CD14-positive monocyte (primary cell): ENCODE results near the gene ZNF536. TPM values are rescaled to one million over a fixed set of nuclear protein-coding genes. Genes with fewer than 3 reads are reported as not detected.

ENCODE experiments used
- DNase-seq, 3 donors: peaks; one replicate each; pipeline ENCODE4 v3.0.0-alpha.2; 2011 to 2022
- H2AFZ ChIP-seq: 2 replicates; pipeline ENCODE4 v1.6.0; 2012; ENCODE audit warnings: mild to moderate bottlenecking, low read depth, low read length, inconsistent platforms; ENCODE audit not compliant: insufficient read depth, poor library complexity, severe bottlenecking
- H3K27ac ChIP-seq, 2 donors: 1 replicate in 1 of 2; 2 replicates in 1 of 2; pipeline ENCODE4 v1.5.1; 2012 to 2013; ENCODE audit warnings: low read length in 2 of 2, control low read depth in 1 of 2, inconsistent platforms in 1 of 2, low read depth in 1 of 2, mild to moderate bottlenecking in 1 of 2
- H3K27me3 ChIP-seq, 2 donors: one replicate each; pipeline versions ENCODE4 v1.6.0 to v1.6.1; 2011 to 2013; ENCODE audit warnings: low read length in 2 of 2; ENCODE audit not compliant: control insufficient read depth in 2 of 2, insufficient read depth in 2 of 2
- H3K36me3 ChIP-seq, 2 donors: replicated peaks in 1 of 2; 1 replicate in 1 of 2; 2 replicates in 1 of 2; pipeline versions ENCODE4 v1.5.1 to v1.6.1; 2012 to 2013; ENCODE audit warnings: low read length in 2 of 2, control low read depth in 1 of 2, inconsistent platforms in 1 of 2, mild to moderate bottlenecking in 1 of 2; ENCODE audit not compliant: insufficient read depth in 2 of 2, control insufficient read depth in 1 of 2
- H3K4me1 ChIP-seq, 2 donors: 1 replicate in 1 of 2; 2 replicates in 1 of 2; pipeline versions ENCODE4 v1.5.1 to v1.6.1; 2012 to 2013; ENCODE audit warnings: low read length in 2 of 2, control low read depth in 1 of 2, inconsistent platforms in 1 of 2, mild to moderate bottlenecking in 1 of 2, moderate library complexity in 1 of 2; ENCODE audit not compliant: insufficient read depth in 2 of 2, control insufficient read depth in 1 of 2
- H3K4me2 ChIP-seq: replicated peaks from 2 replicates; pipeline ENCODE3; 2012; ENCODE audit warnings: low read length, moderate library complexity, mild to moderate bottlenecking; ENCODE audit not compliant: poor library complexity, severe bottlenecking; ENCODE audit errors: extremely low read depth
- H3K4me3 ChIP-seq, 3 experiments: fragments of 200-600 bp in 1 of 3; sonication (generic) in 1 of 3; replicated peaks in 1 of 3; 1 replicate in 2 of 3; 2 replicates in 1 of 3; pipeline ENCODE4 v1.5.1; 2011 to 2013; ENCODE audit warnings: low read length in 3 of 3, mild to moderate bottlenecking in 3 of 3, control low read depth in 2 of 3, low read depth in 2 of 3, inconsistent platforms in 1 of 3, moderate library complexity in 1 of 3
- H3K79me2 ChIP-seq: 2 replicates; pipeline ENCODE4 v1.6.0; 2012; ENCODE audit warnings: mild to moderate bottlenecking, control low read depth, inconsistent platforms, low read length, moderate library complexity; ENCODE audit not compliant: insufficient read depth
- H3K9ac ChIP-seq: 2 replicates; pipeline ENCODE4 v1.6.0; 2017; ENCODE audit warnings: low read length, mild to moderate bottlenecking; ENCODE audit not compliant: insufficient read depth, poor library complexity, severe bottlenecking
- H3K9me3 ChIP-seq, 2 donors: replicated peaks in 1 of 2; 1 replicate in 1 of 2; 2 replicates in 1 of 2; pipeline versions ENCODE4 v1.5.1 to v1.6.1; 2012 to 2013; ENCODE audit warnings: low read length in 2 of 2, control low read depth in 1 of 2; ENCODE audit not compliant: control insufficient read depth in 1 of 2, insufficient read depth in 1 of 2
- H4K20me1 ChIP-seq: 2 replicates; pipeline ENCODE4 v1.6.0; 2012; ENCODE audit warnings: mild to moderate bottlenecking, low read length, control low read depth, moderate library complexity; ENCODE audit not compliant: insufficient read depth
- H3K27ac Mint-ChIP-seq, 7 donors: one replicate each; pipeline ENCODE4 v1.8.0; 2020; ENCODE audit warnings: mild to moderate bottlenecking in 7 of 7, mixed read lengths in 7 of 7, moderate library complexity in 6 of 7, inconsistent platforms in 2 of 7
- H3K27me3 Mint-ChIP-seq, 3 donors: one replicate each; pipeline ENCODE4 v1.8.0; 2021 to 2022; ENCODE audit warnings: low read depth in 3 of 3, mild to moderate bottlenecking in 3 of 3, mixed read lengths in 3 of 3, moderate library complexity in 3 of 3, inconsistent platforms in 1 of 3
- H3K36me3 Mint-ChIP-seq, 2 donors: one replicate each; pipeline ENCODE4 v1.8.0; 2020; ENCODE audit warnings: mixed read lengths in 2 of 2, inconsistent platforms in 1 of 2, mild to moderate bottlenecking in 1 of 2
- H3K4me1 Mint-ChIP-seq: one replicate; pipeline ENCODE4 v1.8.0; 2020; ENCODE audit warnings: mild to moderate bottlenecking, mixed read lengths
- H3K4me3 Mint-ChIP-seq, 2 donors: one replicate each; pipeline ENCODE4 v1.8.0; 2020; ENCODE audit warnings: mild to moderate bottlenecking in 2 of 2, mixed read lengths in 2 of 2, moderate library complexity in 1 of 2
- H3K9me3 Mint-ChIP-seq, 7 donors: one replicate each; pipeline ENCODE4 v1.8.0; 2020 to 2022; ENCODE audit warnings: mixed read lengths in 7 of 7, mild to moderate bottlenecking in 6 of 7, moderate library complexity in 6 of 7, inconsistent platforms in 2 of 7
- WGBS: methylation state at CpG from one replicate; pipeline ENCODE4 v1.1.5; 2013; ENCODE audit warnings: missing lambda C conversion rate; ENCODE audit not compliant: insufficient coverage; 5-methylcytosine and 5-hydroxymethylcytosine counted together
- intact Hi-C, 2 donors: fragments of 100-400 bp; cut with micrococcal nuclease; formaldehyde crosslinking; loops; one replicate each; pipeline versions ENCODE4 v1.15.0 to v1.15.1; 2023
- polyA plus RNA-seq, 3 donors: library from polyadenylated mRNA; depleted of rRNA in 1 of 3; unstranded in 2 of 3; stranded (reverse) in 1 of 3; fragments of 300-500 nt in 2 of 3; fragments of >200 nt in 1 of 3; fragmentation: Illumina TruSeq in 2 of 3; gene quantifications; 1 replicate in 2 of 3; 2 replicates in 1 of 3; pipeline ENCODE4 v1.2.3, GENCODE V29; 2012 to 2021
- TF ChIP-seq, protein P1 (sequence below): fragments of 200-600 bp; IDR thresholded peaks from one replicate; pipeline ENCODE4 v1.8.0; 2022; ENCODE audit warnings: antibody characterized with exemption, mild to moderate bottlenecking

Gene ZNF536
- polyA plus RNA-seq, 3 donors: not detected

DNA sequence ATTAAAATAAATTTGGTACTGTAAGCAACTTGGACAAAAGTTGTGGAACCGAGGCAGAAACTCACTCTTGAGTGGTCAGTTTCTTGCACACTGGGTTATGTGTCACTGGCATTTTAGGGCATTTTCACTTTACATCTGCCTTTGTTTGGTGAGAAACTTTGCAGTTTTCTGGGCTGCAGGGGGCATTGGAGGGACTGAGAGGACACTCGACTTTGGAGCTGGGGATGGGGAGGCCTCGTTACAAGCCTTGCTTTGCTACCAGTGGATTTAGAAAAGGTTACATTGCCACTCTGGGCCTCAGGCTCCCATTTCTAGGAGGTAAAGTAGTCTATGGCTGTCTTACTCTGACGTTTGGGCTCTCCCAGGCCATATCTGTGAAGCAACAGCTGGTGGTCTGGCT, 41.9 kb upstream of the ZNF536 start:
- no peak overlapping the region for H3K27ac ChIP-seq
- TF ChIP-seq, protein P1, sequence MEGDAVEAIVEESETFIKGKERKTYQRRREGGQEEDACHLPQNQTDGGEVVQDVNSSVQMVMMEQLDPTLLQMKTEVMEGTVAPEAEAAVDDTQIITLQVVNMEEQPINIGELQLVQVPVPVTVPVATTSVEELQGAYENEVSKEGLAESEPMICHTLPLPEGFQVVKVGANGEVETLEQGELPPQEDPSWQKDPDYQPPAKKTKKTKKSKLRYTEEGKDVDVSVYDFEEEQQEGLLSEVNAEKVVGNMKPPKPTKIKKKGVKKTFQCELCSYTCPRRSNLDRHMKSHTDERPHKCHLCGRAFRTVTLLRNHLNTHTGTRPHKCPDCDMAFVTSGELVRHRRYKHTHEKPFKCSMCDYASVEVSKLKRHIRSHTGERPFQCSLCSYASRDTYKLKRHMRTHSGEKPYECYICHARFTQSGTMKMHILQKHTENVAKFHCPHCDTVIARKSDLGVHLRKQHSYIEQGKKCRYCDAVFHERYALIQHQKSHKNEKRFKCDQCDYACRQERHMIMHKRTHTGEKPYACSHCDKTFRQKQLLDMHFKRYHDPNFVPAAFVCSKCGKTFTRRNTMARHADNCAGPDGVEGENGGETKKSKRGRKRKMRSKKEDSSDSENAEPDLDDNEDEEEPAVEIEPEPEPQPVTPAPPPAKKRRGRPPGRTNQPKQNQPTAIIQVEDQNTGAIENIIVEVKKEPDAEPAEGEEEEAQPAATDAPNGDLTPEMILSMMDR: no peak
- no peak overlapping the region for H3K27ac Mint-ChIP-seq
- 67% methylated on average over 4 of the region's 4 CpGs for WGBS
- H3K36me3 ChIP-seq: no peaks in the 10 kb centered on the region
- intact Hi-C loops: no loop called here
- no peaks in the 10 kb centered on the region for H3K4me1 Mint-ChIP-seq
- H3K4me3 ChIP-seq: no peak overlapping the region
- no peaks in the 10 kb centered on the region for H3K27me3 ChIP-seq
- H3K9me3 ChIP-seq: no peaks in the 10 kb centered on the region
- H3K4me1 ChIP-seq: no peaks in the 10 kb centered on the region
- no peak for DNase-seq
- no peak overlapping the region for H2AFZ ChIP-seq
- H3K4me3 Mint-ChIP-seq: no peak overlapping the region
- H4K20me1 ChIP-seq: no peaks in the 10 kb centered on the region
- no peak overlapping the region for H3K4me2 ChIP-seq
- H3K79me2 ChIP-seq: no peaks in the 10 kb centered on the region
- no peaks in the 10 kb centered on the region for H3K36me3 Mint-ChIP-seq
- H3K27me3 Mint-ChIP-seq: peaks cover 2 to 3% (median 3%) of the 10 kb centered on the region in 3 donors
- no peak overlapping the region for H3K9ac ChIP-seq
- peaks cover 0 to 5% (median 1%) of the 10 kb centered on the region in 7 donors for H3K9me3 Mint-ChIP-seq

DNA sequence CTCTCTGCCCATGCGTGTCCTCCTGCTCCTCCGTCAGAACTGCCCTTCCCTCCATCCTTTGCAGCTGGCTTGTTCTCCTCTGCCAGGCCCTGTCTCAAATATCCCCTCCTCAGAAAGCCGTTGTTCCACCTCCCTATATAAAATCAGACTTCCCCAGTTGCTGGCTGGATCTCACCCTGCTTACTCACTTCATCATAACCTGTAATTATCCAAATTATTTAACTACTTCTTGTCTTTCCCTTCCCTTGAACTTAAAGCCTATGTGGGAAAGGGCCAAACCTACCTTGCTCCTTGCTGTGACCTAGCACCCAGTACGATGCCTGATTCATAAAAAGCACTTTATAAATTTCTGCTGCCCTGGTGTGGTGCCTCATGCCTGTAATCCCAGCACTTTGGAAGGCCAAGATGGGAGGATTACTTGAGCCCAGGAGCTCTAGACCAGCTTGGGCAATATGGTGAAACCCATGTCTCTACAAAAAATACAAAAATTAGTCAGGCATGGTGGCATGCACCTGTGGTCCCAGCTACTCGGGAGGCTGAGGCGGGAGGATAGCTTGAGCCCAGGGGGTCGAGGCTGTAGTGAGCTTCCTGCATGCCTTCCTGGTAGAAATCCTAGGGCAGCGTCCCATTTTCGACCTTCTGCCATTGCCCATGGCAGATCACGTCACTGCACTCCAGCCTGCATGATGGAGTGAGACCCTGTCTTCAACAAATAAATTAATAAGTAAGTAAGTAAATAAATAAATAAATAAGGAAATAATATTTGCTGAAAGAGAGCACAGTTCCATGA, 39.5 kb upstream of the ZNF536 start:
- no peak overlapping the region for H3K9ac ChIP-seq
- no peaks in the 10 kb centered on the region for H3K36me3 Mint-ChIP-seq
- peaks cover 2 to 4% (median 3%) of the 10 kb centered on the region in 3 donors for H3K27me3 Mint-ChIP-seq
- H3K27ac Mint-ChIP-seq: no peak overlapping the region
- DNase-seq: no peak
- no peak overlapping the region for H2AFZ ChIP-seq
- H3K4me2 ChIP-seq: no peak overlapping the region
- no peaks in the 10 kb centered on the region for H3K4me1 ChIP-seq
- TF ChIP-seq, protein P1: no peak
- 90% methylated on average over 6 of the region's 10 CpGs for WGBS
- no peaks in the 10 kb centered on the region for H4K20me1 ChIP-seq
- no peak overlapping the region for H3K4me3 Mint-ChIP-seq
- H3K27ac ChIP-seq: no peak overlapping the region
- peaks cover 0 to 8% (median 2%) of the 10 kb centered on the region in 7 donors for H3K9me3 Mint-ChIP-seq
- no peaks in the 10 kb centered on the region for H3K27me3 ChIP-seq
- no peaks in the 10 kb centered on the region for H3K36me3 ChIP-seq
- no peaks in the 10 kb centered on the region for H3K9me3 ChIP-seq
- intact Hi-C loops: no loop called here
- H3K79me2 ChIP-seq: no peaks in the 10 kb centered on the region
- H3K4me3 ChIP-seq: no peak overlapping the region
- no peaks in the 10 kb centered on the region for H3K4me1 Mint-ChIP-seq
